A673 (cell line): ENCODE measurements around the gene PER3. TPM values are rescaled to one million over a fixed set of nuclear protein-coding genes. Genes with fewer than 3 reads are reported as not detected.

Source experiments
- BruUV-seq: library from RNA; stranded (reverse); fragments of 400-500 nt; replicated peaks from 2 replicates; lab custom pipeline; 2021; lab: Mats Ljungman, UMichigan
- CTCF ChIA-PET: fragments of 300-600 bp; sonication (Branson Sonifier 250); formaldehyde crosslinking; loops from one replicate; lab custom pipeline; 2022; ENCODE audit warnings: antibody characterized with exemption; lab: Charles Lee
- POLR2A ChIA-PET: fragments of 300-600 bp; sonication (Branson Sonifier 250); formaldehyde crosslinking; loops from one replicate; lab custom pipeline; 2022; ENCODE audit warnings: antibody characterized with exemption; ENCODE audit not compliant: low non-redundant PET; lab: Charles Lee
- DNase-seq: peaks from one replicate; pipeline ENCODE4 v3.0.0-alpha.2; 2015; ENCODE audit warnings: low spot score
- H3K27ac ChIP-seq: fragments of 200-600 bp; sonication (generic); 2 replicates; pipeline ENCODE4 v1.5.1; 2016; ENCODE audit warnings: mixed run types, low read depth, mild to moderate bottlenecking, mixed read lengths, antibody characterized with exemption, low read length; ENCODE audit not compliant: poor library complexity, severe bottlenecking
- H3K27me3 ChIP-seq: fragments of 200-600 bp; sonication (generic); replicated peaks from 2 replicates; pipeline ENCODE4 v1.6.1; 2017; ENCODE audit warnings: mixed run types, low read depth, mild to moderate bottlenecking, mixed read lengths, antibody characterized with exemption, low read length; ENCODE audit not compliant: insufficient read depth, poor library complexity
- H3K36me3 ChIP-seq: fragments of 200-600 bp; sonication (generic); 2 replicates; pipeline ENCODE4 v1.6.1; 2016; ENCODE audit warnings: mixed run types, mild to moderate bottlenecking, mixed read lengths, antibody characterized with exemption, low read length; ENCODE audit not compliant: insufficient read depth, poor library complexity, severe bottlenecking
- H3K4me1 ChIP-seq: fragments of 200-600 bp; sonication (generic); 2 replicates; pipeline ENCODE4 v1.6.1; 2017; ENCODE audit warnings: mixed run types, mild to moderate bottlenecking, mixed read lengths, antibody characterized with exemption, low read length; ENCODE audit not compliant: insufficient read depth, poor library complexity, severe bottlenecking
- H3K4me3 ChIP-seq: fragments of 200-600 bp; sonication (generic); 2 replicates; pipeline ENCODE4 v1.5.1; 2016; ENCODE audit warnings: low read depth, mixed run types, mild to moderate bottlenecking, mixed read lengths, low read length; ENCODE audit not compliant: poor library complexity, severe bottlenecking
- H3K9me3 ChIP-seq: fragments of 200-600 bp; sonication (generic); 2 replicates; pipeline ENCODE4 v1.6.1; 2016; ENCODE audit warnings: mixed run types, low read depth, mild to moderate bottlenecking, mixed read lengths, antibody characterized with exemption, low read length; ENCODE audit not compliant: poor library complexity, severe bottlenecking
- EZH2 ChIP-seq: fragments of 200-600 bp; sonication (generic); IDR thresholded peaks from 2 replicates; pipeline ENCODE4 v1.6.1; 2017; ENCODE audit warnings: borderline replicate concordance, low read depth, mild to moderate bottlenecking, mixed read lengths, antibody characterized with exemption, low read length; ENCODE audit not compliant: poor library complexity, severe bottlenecking
- intact Hi-C: fragments of 100-400 bp; cut with micrococcal nuclease; formaldehyde crosslinking; loops from one replicate; pipeline ENCODE4 v1.10.0; 2022; ENCODE audit not compliant: unreplicated experiment
- total RNA-seq: library from RNA; stranded (reverse); gene quantifications from 2 replicates; pipeline ENCODE4 v1.2.3, GENCODE V29; 2021
- TF ChIP-seq, protein P1 (sequence below): fragments of 300-800, 200-600 bp; sonication (generic); conservative IDR thresholded peaks from 2 replicates; pipeline ENCODE4 v1.5.1; 2017; ENCODE audit warnings: low read depth, mild to moderate bottlenecking, antibody characterized with exemption, low read length, moderate library complexity, mixed read lengths

Gene PER3
- total RNA-seq, 1 experiment from 2014 or later = 4.1 TPM

DNA sequence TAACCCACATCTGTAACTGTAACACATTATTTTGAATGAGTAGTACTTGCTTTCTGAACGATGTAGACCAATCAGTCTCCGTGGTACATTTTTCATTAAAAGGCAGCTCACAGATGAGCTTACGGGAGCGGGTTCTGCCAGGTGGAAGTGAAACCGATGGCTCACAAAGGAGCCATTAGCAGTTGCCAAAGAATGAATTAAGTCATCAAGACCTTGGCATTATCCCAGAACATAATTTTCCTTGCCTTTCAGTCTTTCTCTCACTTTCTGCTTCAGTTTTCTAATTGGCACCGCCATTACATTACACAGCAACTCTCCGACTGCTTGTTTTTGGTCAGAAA, 102.3 kb downstream of the PER3 start:
- no peaks in the 10 kb centered on the region for H3K27me3 ChIP-seq
- no peak overlapping the region for H3K27ac ChIP-seq
- CTCF ChIA-PET = no interaction called here
- H3K9me3 ChIP-seq = no peaks in the 10 kb centered on the region
- H3K36me3 ChIP-seq = no peaks in the 10 kb centered on the region
- peak overlapping the region; percentile 15 for H3K4me3 ChIP-seq
- H3K4me1 ChIP-seq = peaks cover 7% of the 10 kb centered on the region
- no TSS peak for BruUV-seq
- intact Hi-C loops = no loop called here
- TF ChIP-seq EZH2 = no peak
- TF ChIP-seq, protein P1, sequence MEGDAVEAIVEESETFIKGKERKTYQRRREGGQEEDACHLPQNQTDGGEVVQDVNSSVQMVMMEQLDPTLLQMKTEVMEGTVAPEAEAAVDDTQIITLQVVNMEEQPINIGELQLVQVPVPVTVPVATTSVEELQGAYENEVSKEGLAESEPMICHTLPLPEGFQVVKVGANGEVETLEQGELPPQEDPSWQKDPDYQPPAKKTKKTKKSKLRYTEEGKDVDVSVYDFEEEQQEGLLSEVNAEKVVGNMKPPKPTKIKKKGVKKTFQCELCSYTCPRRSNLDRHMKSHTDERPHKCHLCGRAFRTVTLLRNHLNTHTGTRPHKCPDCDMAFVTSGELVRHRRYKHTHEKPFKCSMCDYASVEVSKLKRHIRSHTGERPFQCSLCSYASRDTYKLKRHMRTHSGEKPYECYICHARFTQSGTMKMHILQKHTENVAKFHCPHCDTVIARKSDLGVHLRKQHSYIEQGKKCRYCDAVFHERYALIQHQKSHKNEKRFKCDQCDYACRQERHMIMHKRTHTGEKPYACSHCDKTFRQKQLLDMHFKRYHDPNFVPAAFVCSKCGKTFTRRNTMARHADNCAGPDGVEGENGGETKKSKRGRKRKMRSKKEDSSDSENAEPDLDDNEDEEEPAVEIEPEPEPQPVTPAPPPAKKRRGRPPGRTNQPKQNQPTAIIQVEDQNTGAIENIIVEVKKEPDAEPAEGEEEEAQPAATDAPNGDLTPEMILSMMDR = no peak
- POLR2A ChIA-PET = no interaction called here
- peak; percentile 72 for DNase-seq

GRCh38 chr1:7888248-7889081, 104.4 kb downstream of the PER3 start:
- Histone ChIP-seq H3K4me1 (peaks cover 7% of the 10 kb centered on the region), H3K4me3 (no peak overlapping the region), H3K27me3 (no peaks in the 10 kb centered on the region), H3K9me3 (no peaks in the 10 kb centered on the region), H3K27ac (no peak overlapping the region), H3K36me3 (no peaks in the 10 kb centered on the region)
- CTCF ChIA-PET = no interaction called here
- intact Hi-C loops = no loop called here
- POLR2A ChIA-PET = no interaction called here
- peak; percentile 41 for DNase-seq
- TF ChIP-seq EZH2 = no peak
- TF ChIP-seq, protein P1 = no peak
- BruUV-seq = no TSS peak

DNA sequence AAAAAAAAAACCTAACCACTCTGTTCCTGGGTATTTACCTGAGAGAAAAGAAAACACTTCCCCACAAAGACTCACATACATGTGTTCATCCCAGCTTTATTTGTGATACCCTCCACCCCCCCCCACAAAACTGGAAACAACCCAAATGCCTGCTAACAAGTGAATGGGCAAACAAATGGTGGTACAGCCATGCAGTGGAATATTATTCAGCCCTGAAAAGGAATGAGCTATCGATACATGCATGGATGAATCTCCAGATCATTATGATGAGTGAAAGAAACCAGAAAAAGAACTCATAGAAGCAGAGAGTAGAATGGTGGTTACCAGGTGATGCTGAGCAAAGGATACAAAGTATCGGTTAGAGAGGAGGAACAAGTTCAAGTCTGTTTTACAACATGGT, 106.8 kb downstream of the PER3 start:
- H3K36me3 ChIP-seq = no peaks in the 10 kb centered on the region
- TF ChIP-seq, protein P1 = no peak
- TF ChIP-seq EZH2 = no peak
- no peak overlapping the region for H3K4me3 ChIP-seq
- POLR2A ChIA-PET = no interaction called here
- intact Hi-C loops = no loop called here
- CTCF ChIA-PET = no interaction called here
- no peak for DNase-seq
- no peaks in the 10 kb centered on the region for H3K9me3 ChIP-seq
- no TSS peak for BruUV-seq
- no peak overlapping the region for H3K27ac ChIP-seq
- H3K4me1 ChIP-seq = peaks cover 7% of the 10 kb centered on the region
- no peaks in the 10 kb centered on the region for H3K27me3 ChIP-seq
